Transverse colon (tissue), 4 donors: ENCODE results near the gene TAS1R1. TPM values are rescaled to one million over a fixed set of nuclear protein-coding genes. Genes with fewer than 3 reads are reported as not detected.

ENCODE experiments used
- DNase-seq: peaks from one replicate; pipeline ENCODE4 v3.0.0-alpha.2; 2019
- H3K27ac ChIP-seq, 4 donors: fragments of 200-600 bp; sonication (generic); 2 replicates each; pipeline ENCODE4 v1.5.1; 2016 to 2018; ENCODE audit warnings: inconsistent platforms in 4 of 4
- H3K27me3 ChIP-seq: fragments of 200-600 bp; sonication (generic); 2 replicates; pipeline ENCODE4 v1.5.1; 2017; ENCODE audit warnings: inconsistent platforms
- H3K36me3 ChIP-seq, 4 donors: fragments of 200-600 bp; sonication (generic); 2 replicates each; pipeline ENCODE4 v1.5.1; 2017 to 2019; ENCODE audit warnings: inconsistent platforms in 4 of 4
- H3K4me1 ChIP-seq, 4 donors: fragments of 200-600 bp; sonication (generic); 2 replicates each; pipeline ENCODE4 v1.5.1; 2017 to 2020; ENCODE audit warnings: inconsistent platforms in 4 of 4
- H3K4me3 ChIP-seq, 4 donors: fragments of 200-600 bp; sonication (generic); 1 replicate in 1 of 4; 2 replicates in 3 of 4; pipeline versions ENCODE4 v1.5.1 to v1.6.1; 2017 to 2019; ENCODE audit warnings: inconsistent platforms in 4 of 4
- H3K9me3 ChIP-seq, 2 donors: fragments of 200-600 bp; sonication (generic); 2 replicates each; pipeline ENCODE4 v1.5.1; 2017 to 2019; ENCODE audit warnings: inconsistent platforms in 2 of 2
- EP300 ChIP-seq: sonication (generic); formaldehyde crosslinking; IDR thresholded peaks from one replicate; pipeline ENCODE4 v1.6.1; 2017; ENCODE audit warnings: antibody characterized with exemption, low read depth
- POLR2A ChIP-seq: fragments of 450-650 bp; IDR thresholded peaks from one replicate; pipeline ENCODE4 v1.6.1; 2016; ENCODE audit warnings: antibody characterized with exemption, mild to moderate bottlenecking, moderate library complexity
- POLR2AphosphoS5 ChIP-seq, 3 donors: sonication (generic); formaldehyde crosslinking; IDR thresholded peaks; one replicate each; pipeline ENCODE4 v1.6.1; 2016; ENCODE audit warnings: antibody characterized with exemption in 3 of 3
- WGBS, 2 donors: methylation state at CpG; one replicate each; pipeline ENCODE4 v1.1.5; 2018; ENCODE audit warnings: low coverage in 1 of 2; 5-methylcytosine and 5-hydroxymethylcytosine counted together
- in situ Hi-C, 4 donors: fragments of 200-750 bp; cut with MboI; loops; one replicate each; pipeline versions ENCODE4 v1.15.0 to v1.15.1; 2017; ENCODE audit warnings: low sequenced_read_pairs in 3 of 4, low pct_ligation_motif_present in 1 of 4, low pct_unique_long_range_greater_than_20kb in 1 of 4
- intact Hi-C: fragments of 100-400 bp; cut with DNase I; formaldehyde crosslinking; loops from one replicate; pipeline ENCODE4 v1.15.1; 2023; ENCODE audit warnings: low total_unique reads
- total RNA-seq, 4 donors: library from RNA; depleted of rRNA; stranded (reverse); fragments of >200 nt; gene quantifications; one replicate each; pipeline ENCODE4 v1.1.0, GENCODE V29; 2016
- TF ChIP-seq, protein P1 (sequence below), 5 experiments: fragments of 200-600 bp in 3 of 5; fragments of 450-650 bp in 2 of 5; sonication (generic) in 3 of 5; IDR thresholded peaks; 1 replicate in 2 of 5; 2 replicates in 3 of 5; pipeline ENCODE4 v1.5.1; 2016 to 2017; ENCODE audit warnings: antibody characterized with exemption in 5 of 5, inconsistent platforms in 3 of 5, mild to moderate bottlenecking in 2 of 5, moderate library complexity in 1 of 5

TAS1R1 gene
- total RNA-seq, 4 donors from 2014 or later: 0.48 TPM; not detected in 3

DNA sequence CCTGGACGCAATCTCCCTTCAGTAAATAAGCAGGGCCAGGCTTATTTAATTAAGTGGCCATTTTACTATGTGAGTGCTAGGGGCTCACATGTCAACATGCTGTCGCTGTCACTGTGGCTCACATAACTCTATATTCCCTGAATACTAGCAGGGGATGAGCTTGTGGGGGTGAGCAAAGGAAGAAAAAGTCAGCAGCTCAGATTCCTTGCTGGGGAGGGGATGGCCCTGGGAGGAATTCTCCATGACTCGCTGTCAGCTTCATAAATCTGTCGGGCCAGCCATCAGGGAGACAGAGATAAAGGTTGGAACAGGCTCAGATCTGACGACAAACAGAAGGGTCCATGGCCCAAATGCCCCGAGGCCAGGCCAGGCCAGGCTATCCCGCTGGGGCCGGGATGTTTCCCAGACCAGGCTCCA, 37.7 kb upstream of the TAS1R1 start:
- peaks cover 0 to 8% (median 0%) of the 10 kb centered on the region in 4 donors for H3K4me1 ChIP-seq
- no peak overlapping the region for H3K4me3 ChIP-seq
- intact Hi-C loops (no loop called here), in situ Hi-C loops (no loop called here)
- H3K9me3 ChIP-seq: no peaks in the 10 kb centered on the region
- TF ChIP-seq POLR2AphosphoS5 (IDR thresholded peaks at IDR 0.05) (no peak), POLR2A (no peak), EP300 (no peak)
- TF ChIP-seq, protein P1, sequence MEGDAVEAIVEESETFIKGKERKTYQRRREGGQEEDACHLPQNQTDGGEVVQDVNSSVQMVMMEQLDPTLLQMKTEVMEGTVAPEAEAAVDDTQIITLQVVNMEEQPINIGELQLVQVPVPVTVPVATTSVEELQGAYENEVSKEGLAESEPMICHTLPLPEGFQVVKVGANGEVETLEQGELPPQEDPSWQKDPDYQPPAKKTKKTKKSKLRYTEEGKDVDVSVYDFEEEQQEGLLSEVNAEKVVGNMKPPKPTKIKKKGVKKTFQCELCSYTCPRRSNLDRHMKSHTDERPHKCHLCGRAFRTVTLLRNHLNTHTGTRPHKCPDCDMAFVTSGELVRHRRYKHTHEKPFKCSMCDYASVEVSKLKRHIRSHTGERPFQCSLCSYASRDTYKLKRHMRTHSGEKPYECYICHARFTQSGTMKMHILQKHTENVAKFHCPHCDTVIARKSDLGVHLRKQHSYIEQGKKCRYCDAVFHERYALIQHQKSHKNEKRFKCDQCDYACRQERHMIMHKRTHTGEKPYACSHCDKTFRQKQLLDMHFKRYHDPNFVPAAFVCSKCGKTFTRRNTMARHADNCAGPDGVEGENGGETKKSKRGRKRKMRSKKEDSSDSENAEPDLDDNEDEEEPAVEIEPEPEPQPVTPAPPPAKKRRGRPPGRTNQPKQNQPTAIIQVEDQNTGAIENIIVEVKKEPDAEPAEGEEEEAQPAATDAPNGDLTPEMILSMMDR (IDR thresholded peaks at IDR 0.05): no peak
- no peak overlapping the region for H3K27ac ChIP-seq
- WGBS, 2 donors: 58 to 80% methylated on average over 2 to 8 of the region's 8 CpGs
- no peak for DNase-seq
- H3K36me3 ChIP-seq: no peaks in the 10 kb centered on the region
- no peaks in the 10 kb centered on the region for H3K27me3 ChIP-seq

DNA sequence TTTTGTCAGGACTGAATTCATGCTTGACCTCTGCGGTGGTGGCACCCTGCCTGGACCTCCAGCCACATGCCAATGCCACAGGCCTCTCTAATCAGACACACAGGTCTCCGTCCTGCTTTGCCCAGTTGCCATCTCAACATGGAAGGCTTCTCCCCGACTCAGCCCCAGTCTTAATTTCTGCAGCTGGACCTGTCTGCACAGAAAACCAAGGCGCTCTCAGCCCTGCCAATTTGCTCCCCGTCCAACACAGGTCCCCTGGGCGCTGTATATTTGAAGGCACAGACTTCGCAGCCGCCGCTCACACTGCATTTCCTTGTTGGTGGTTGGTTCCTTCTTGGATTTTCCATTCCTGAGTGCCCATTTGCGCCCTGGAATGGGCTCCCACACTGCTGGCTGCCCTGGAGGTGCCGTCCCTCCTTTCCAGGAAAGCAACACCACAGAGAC, 35.6 kb upstream of the TAS1R1 start:
- H3K9me3 ChIP-seq: no peaks in the 10 kb centered on the region
- in situ Hi-C loops (no loop called here), intact Hi-C loops (no loop called here)
- H3K36me3 ChIP-seq: no peaks in the 10 kb centered on the region
- peaks cover 0 to 8% (median 0%) of the 10 kb centered on the region in 4 donors for H3K4me1 ChIP-seq
- no peak overlapping the region for H3K4me3 ChIP-seq
- DNase-seq: no peak
- TF ChIP-seq, protein P1 (IDR thresholded peaks at IDR 0.05): no peak
- TF ChIP-seq POLR2A (no peak), POLR2AphosphoS5 (IDR thresholded peaks at IDR 0.05) (no peak), EP300 (no peak)
- H3K27me3 ChIP-seq: no peaks in the 10 kb centered on the region
- WGBS, 2 donors: 75% methylated on average over 11 of the region's 11 CpGs; no CpG with 5 or more reads in 1 of the 2 donors
- H3K27ac ChIP-seq: no peak overlapping the region

DNA sequence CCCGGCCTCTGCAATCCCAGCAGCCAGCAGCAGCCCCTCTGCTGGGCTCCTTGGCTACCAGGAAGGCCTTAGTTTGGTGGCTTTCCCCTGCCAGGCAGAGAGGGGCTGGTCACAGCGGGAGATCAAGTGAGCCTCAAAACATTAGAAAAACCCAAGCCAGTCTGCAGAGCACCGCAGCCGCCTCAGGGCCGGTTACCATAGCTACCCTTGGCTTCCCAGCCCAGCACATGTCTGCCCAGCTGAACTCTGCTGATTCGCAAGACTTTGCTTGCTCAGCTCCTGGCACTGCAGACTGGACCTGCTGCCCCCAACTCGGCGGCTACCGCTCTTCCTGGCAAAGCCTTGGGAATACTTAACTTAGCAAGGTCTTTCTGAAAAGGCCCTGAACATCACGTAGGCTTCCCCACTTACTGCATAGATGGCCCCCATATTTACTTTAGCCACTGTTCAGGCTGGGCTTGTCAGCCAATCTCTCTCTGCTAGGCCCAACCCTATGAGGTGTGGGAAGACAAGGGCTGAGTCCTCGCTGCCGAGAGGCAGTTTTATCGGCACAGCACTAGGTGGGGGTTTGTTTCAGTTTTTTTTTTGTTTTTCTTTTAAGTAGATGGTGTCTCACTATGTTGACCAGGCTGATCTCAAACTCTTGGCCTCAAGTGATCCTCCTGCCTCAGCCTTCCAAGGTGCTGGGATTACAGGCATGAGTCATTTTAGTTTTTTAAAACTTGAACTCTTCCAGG, 35.0 kb upstream of the TAS1R1 start:
- H3K4me1 ChIP-seq: peaks cover 0 to 8% (median 0%) of the 10 kb centered on the region in 4 donors
- peaks cover 0 to 2% (median 1%) of the 10 kb centered on the region in 4 donors for H3K36me3 ChIP-seq
- no peak for DNase-seq
- TF ChIP-seq POLR2A: no peak
- no peak for TF ChIP-seq EP300
- no peak for TF ChIP-seq POLR2AphosphoS5 (IDR thresholded peaks at IDR 0.05)
- TF ChIP-seq, protein P1 (IDR thresholded peaks at IDR 0.05): no peak
- H3K27ac ChIP-seq: no peak overlapping the region
- no peaks in the 10 kb centered on the region for H3K27me3 ChIP-seq
- intact Hi-C loops: no loop called here
- WGBS, 2 donors: 60 to 61% methylated on average over 1 to 13 of the region's 13 CpGs
- no peaks in the 10 kb centered on the region for H3K9me3 ChIP-seq
- no peak overlapping the region for H3K4me3 ChIP-seq
- in situ Hi-C loops: no loop called here

DNA sequence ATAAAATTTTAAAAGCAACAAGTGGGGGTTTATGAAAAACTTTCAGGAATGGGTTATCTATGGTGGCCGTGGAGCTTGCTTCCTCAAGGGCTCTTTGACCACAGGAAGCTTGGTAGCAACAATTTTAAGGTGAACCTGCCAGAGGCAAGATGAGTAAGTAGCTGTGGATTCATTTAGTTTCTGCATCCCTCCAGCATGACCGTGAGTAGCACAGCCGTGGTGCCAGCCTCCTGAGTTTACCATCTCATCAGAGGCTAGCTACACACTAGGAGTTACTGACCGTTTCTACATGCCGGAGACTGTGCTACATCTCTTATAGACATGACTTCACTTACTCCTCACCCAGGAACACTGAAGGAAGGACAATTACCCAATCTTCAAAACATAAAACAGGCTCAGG, 33.6 kb upstream of the TAS1R1 start:
- peaks cover 0 to 16% (median 7%) of the 10 kb centered on the region in 4 donors for H3K36me3 ChIP-seq
- H3K4me1 ChIP-seq: peaks cover 0 to 8% (median 0%) of the 10 kb centered on the region in 4 donors
- TF ChIP-seq EP300: no peak
- TF ChIP-seq, protein P1 (IDR thresholded peaks at IDR 0.05): no peak
- no peak for TF ChIP-seq POLR2AphosphoS5 (IDR thresholded peaks at IDR 0.05)
- no peak for TF ChIP-seq POLR2A
- WGBS, 2 donors: 50 to 63% methylated on average over 1 to 5 of the region's 5 CpGs
- no peaks in the 10 kb centered on the region for H3K9me3 ChIP-seq
- no peaks in the 10 kb centered on the region for H3K27me3 ChIP-seq
- in situ Hi-C loops: no loop called here
- intact Hi-C loops: no loop called here
- H3K27ac ChIP-seq: no peak overlapping the region
- no peak for DNase-seq
- H3K4me3 ChIP-seq: no peak overlapping the region
